DMS114 treated with DMSO at 0.1 percent for 48 hours (cell line): ENCODE data around the gene PISD.

Experiments
- DNase-seq: peaks from one replicate; lab custom pipeline; 2025; ENCODE audit not compliant: unreplicated experiment; lab: John Stamatoyannopoulos, UW

Gene PISD

DNA sequence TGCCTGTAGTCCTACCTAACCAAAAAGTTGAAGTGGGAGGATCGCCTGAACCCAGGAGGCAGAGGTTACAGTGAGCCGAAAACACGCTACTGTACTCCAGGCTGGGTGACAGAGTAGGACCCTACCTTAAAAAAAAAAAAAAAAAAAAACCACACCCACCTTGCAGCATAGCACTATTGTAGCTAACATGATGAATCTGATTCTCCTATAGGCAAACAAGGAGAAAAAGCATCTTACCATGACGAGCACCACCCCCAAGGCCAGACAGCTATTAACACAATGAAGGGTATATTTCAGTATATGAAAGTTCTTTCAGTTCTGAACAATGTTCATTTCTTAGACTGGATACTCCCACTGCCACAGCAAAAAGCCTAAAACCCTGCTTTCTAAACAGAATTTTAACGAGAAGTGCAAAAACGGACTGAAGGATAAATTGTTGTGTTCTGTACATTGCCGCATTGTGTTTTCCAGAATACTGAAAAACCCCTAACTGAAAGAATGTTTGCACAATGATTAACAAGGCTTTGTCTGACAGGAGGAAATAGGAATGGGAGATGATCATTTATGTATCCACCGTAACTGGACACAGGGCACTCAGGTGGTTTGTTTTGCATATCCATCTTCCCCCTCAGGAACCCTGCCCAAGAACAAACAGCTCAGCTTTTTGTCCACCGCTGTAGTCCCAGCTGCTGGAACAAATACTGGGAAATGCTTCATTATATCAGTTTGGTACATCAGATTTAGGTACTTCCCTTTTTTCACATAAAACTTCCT lies 8.9 kb downstream of the PISD start:
- DNase-seq: no peak

DNA sequence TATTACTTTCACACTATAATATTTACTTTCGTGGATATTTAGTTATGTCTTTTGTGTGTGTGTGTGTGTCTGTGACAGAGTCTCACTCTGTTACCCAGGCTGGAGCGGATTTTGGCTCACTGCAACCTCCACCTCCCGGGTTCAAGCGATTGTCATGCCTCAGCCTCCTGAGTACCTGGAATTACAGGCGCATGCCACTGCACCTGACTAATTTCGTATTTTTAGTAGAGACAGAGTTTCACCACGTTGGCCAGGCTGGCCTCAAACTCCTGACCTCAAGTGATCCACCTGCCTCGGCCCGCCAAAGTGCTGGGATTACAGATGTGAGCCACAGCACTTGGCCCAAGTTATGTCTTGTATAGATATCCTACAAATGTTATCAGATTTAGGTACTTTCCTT lies 9.9 kb downstream of the PISD start:
- DNase-seq: no peak

DNA sequence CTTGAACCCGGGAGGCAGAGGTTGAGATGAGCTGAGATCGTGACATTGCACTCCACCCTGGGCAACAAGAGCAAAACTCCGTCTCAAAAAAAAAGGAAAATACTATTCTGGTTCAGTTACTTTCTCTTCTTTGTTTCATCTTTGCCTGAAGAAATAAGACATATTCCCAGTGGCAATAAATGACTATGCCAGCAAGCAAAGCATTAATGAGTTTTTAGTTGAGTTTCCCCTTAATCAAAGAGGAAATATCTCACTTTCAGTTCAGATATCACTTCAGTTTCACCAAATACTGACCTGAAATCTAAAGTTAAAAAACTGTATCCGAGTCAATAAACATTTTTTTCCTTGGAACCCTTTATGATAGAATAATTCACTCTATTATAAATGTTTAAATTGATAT lies 10.4 kb downstream of the PISD start:
- no peak for DNase-seq

DNA sequence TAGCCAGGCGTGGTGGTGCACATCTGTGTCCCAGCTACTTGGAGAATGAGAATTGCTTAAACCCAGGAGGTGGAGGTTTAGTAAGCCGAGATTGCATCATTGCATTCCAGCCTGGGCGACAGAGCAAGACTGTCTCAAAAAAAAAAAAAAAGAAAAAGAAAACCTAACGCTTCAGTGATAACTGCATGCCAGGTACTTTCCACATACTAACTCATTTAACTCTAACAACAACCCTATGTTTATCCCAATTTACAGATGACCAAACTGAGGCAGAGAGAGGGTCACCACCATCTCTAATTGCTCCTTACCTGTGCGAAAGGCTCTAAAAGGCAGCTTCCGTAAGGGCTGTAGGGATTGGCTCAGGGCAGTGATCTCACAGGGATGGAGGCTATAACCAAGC lies 11.6 kb downstream of the PISD start:
- DNase-seq: no peak

GRCh38 chr22:31647523-31648320 lies 14.3 kb downstream of the PISD start:
- no peak for DNase-seq

GRCh38 chr22:31647066-31647465 lies 14.9 kb downstream of the PISD start:
- no peak for DNase-seq

- DNase-seq: no peak
These were observed 15.6 kb downstream of the PISD start for GRCh38 chr22:31646186-31647019.

- no peak for DNase-seq
These were observed 22.5 kb downstream of the PISD start for GRCh38 chr22:31639436-31640039.

DNA sequence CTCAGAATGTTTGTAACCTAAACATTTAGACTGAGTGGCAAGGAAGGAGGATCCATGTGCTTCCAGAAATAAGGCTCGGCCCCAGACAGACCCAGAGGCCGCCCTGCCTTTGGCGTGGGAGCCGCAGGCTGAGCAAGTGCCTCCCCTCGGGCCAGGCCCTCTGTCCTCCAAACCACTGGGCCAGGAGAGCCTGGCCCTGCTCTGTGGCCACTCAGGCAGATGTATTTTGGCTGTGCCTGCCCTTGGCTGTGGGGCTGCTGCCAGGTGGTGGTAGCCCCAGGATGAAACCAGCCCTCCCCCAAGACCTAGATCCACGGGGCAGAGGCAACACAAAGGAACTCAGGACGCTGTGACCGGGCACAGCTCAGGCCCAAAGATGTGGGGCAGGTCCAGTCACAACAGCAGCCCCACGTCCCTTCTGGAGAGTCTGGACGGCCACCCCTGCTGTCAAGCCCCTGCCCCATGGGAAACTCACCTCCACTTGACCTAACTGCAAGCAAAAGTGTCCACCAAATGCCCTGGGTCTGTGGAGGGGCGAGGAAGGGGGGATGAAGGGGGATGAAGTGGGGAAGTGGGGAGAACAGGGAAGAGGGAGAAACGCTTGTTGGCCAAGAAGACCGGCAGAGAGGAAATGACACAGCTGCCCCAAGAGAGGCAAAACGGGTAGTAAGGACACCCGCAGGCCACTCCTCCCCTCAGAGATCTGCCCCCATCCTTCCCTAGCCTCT lies 24.0 kb downstream of the PISD start:
- DNase-seq: no peak

GRCh38 chr22:31637447-31637890 lies 24.5 kb downstream of the PISD start:
- DNase-seq: no peak

- DNase-seq: no peak
These were observed 26.2 kb downstream of the PISD start for GRCh38 chr22:31635638-31636306.

DNA sequence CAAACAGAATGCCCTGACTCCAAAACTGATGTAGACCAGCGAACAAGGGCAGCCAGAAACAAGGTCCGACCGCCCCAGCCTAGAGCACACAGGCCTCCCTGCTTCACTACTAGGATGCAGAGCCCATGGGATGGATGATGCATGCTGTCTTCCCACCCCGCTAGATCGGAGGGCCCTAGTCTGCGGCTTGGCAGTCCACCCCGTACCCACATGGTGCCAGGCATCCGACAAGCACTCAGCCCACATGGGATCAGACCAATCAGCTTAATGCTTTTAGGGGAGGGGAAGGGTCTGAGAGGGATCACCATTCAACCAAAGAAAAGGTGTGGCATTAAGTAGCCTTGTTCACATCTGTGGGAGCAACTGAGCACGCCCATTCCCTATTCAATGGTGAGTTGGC lies 30.6 kb downstream of the PISD start:
- DNase-seq: no peak

GRCh38 chr22:31630331-31631329 lies 31.4 kb downstream of the PISD start:
- no peak for DNase-seq

- DNase-seq: no peak
These were observed 32.3 kb downstream of the PISD start for GRCh38 chr22:31629741-31630184.

DNA sequence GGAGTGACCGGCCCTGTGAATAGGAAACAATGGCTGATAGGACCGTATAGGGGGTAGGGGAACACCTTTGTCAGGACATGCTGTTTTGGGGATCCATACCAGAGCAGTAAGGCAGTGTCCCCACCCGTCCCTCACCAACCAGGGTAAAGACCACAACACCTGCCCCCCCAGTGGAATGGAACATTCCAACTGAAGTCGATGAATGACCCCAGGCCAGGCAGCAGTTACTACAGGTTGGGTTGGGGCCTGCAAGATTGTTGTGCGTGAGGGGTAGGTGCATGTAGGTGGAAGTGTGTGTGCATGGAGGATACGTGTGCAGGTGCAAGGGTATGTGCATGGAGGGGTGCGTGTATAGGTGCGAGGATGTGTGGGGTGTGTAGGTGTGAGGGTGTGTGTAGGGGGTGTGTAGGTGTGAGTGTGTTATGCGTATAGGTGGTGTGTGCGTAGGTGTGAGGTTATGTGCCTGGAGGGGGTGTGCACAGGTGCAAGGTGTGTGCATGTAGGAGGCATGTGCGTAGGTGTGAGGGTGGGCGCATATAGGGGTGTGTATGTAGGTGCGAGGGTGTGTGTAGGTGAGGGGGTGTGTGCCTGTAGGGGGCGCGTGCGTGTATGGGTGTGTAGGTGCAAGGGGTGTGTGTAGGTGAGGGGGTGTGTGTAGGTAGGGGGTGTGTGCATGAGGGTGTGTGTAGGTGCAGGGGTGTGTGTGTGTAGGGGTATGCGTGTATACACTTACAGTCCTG lies 32.9 kb downstream of the PISD start:
- no peak for DNase-seq

GRCh38 chr22:31628362-31628761 lies 33.7 kb downstream of the PISD start:
- no peak for DNase-seq

GRCh38 chr22:31627223-31627731 lies 34.7 kb downstream of the PISD start:
- DNase-seq: no peak
